ENCODE results near the gene PAX5. TPM values are rescaled to one million over a fixed set of nuclear protein-coding genes. Genes with fewer than 3 reads are reported as not detected.

Gene PAX5
- total RNA-seq, 1 donor from 2014 or later: not detected

DNA sequence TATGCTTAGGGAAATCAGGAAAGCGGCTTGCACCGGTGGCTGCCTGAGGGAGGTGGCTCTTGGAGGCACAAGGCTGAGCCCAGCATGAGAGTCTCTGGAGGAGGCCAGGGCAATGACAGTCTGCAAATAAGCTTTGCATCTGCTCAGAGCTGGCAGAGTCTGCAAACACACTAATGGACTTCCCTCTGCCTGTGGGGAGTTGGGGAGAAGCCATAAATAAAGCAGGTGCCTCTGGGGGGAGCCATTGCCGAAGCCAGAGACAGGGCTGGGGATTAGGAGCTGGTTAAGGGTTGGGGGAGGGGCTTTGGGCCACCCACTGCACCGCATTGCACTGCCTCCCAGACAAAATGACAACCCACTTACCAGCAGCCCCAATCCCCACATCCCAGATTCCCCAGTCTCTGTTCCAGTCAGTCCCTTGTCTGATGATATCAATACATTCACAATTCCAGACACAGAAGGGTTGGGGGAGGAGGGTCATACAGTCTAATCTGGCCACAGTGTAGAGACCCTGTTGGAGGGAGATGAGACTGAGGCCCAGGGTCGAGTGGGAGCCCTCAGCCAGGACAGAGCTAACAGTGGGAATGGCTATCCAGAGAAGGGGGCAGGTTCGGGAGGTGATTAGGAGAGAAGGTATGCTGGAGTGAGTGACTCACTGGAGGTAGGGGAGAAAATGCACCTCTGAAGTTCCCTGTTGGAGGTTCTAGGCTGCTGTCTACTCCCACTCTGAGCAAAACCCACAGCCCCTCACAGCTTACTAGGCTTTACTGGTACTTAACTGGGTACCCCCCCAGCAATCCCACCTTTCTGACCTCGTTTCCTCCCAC lies 53.7 kb downstream of the PAX5 start:
- H3K27ac ChIP-seq (ENCODE audit: low read depth, low read length): no peak overlapping the region
- no peak overlapping the region for H3K9ac ChIP-seq (ENCODE audit: low read depth in 1 of 3, low read length in 3 of 3)
- H3K4me1 ChIP-seq (ENCODE audit: control insufficient read depth in 3 of 3, insufficient read depth in 3 of 3, low read length in 3 of 3): no peaks in the 10 kb centered on the region
- H3K27me3 ChIP-seq (ENCODE audit: control insufficient read depth in 3 of 3, insufficient read depth in 3 of 3, low read length in 3 of 3): peaks cover 29 to 56% (median 46%) of the 10 kb centered on the region in 3 donors
- no peaks in the 10 kb centered on the region for H3K36me3 ChIP-seq (ENCODE audit: control insufficient read depth in 3 of 3, insufficient read depth in 3 of 3, low read length in 3 of 3)
- H3K4me3 ChIP-seq (ENCODE audit: low read length in 3 of 3): no peak overlapping the region
- H3K9me3 ChIP-seq (ENCODE audit: control insufficient read depth in 3 of 3, low read length in 3 of 3): no peaks in the 10 kb centered on the region

DNA sequence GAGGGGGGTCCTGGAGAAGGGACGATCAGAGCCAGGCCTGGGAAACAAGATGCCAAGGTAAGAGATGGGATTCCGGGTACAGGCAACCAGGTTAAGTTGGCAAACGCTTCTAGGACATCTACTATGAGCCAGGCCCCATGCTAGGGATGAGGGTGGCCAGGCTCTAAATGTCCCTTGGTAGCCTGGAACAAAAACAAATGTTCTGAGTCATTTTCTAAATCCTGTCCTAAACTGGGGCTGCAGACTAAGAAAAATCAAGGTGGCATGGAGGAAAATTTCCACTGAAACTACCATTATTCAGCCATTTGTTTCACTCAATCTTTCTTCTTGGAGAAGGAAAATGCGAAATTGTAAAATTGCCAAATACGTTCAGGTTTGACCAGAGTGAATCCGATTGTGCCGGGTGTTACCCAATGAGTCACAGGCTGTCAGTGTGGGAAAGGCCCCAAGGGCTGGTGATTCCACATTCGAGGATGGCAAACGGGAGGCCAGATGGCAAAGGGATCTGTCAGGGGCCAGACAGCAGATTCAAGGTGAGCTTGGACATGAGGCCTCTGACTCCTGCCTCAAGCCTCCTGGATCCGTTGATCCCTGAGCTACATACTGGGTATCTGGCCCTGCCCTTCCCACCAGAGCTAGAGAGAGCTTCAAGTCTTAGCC lies 57.6 kb downstream of the PAX5 start:
- H3K27me3 ChIP-seq (ENCODE audit: control insufficient read depth in 3 of 3, insufficient read depth in 3 of 3, low read length in 3 of 3): peaks cover 13 to 39% (median 30%) of the 10 kb centered on the region in 3 donors
- H3K4me1 ChIP-seq (ENCODE audit: control insufficient read depth in 3 of 3, insufficient read depth in 3 of 3, low read length in 3 of 3): no peaks in the 10 kb centered on the region
- H3K36me3 ChIP-seq (ENCODE audit: control insufficient read depth in 3 of 3, insufficient read depth in 3 of 3, low read length in 3 of 3): no peaks in the 10 kb centered on the region
- H3K9me3 ChIP-seq (ENCODE audit: control insufficient read depth in 3 of 3, low read length in 3 of 3): no peaks in the 10 kb centered on the region
- no peak overlapping the region for H3K4me3 ChIP-seq (ENCODE audit: low read length in 3 of 3)
- no peak overlapping the region for H3K27ac ChIP-seq (ENCODE audit: low read depth, low read length)
- H3K9ac ChIP-seq (ENCODE audit: low read depth in 1 of 3, low read length in 3 of 3): no peak overlapping the region

DNA sequence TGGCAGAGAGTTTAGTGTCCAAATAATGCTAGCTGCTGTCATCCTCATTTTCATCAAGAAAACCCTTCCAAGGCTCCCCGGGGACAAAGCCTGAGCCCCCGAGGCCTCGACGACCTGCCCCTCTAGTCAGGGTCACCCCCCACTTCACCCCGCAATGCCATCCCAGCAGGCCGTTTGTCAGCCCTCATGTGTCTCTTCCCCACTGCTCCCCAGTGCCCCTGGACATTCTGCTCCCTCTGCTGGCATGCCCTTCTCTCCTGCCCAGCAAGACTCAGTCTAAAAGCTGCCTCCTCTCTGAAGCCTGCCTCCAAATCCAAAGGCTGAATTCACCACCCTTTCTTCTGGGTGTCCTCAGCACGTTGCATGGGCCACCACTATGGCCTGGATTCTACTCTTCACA lies 59.3 kb downstream of the PAX5 start:
- Histone ChIP-seq H3K4me3 (ENCODE audit: low read length in 3 of 3) (no peak overlapping the region), H3K4me1 (ENCODE audit: control insufficient read depth in 3 of 3, insufficient read depth in 3 of 3, low read length in 3 of 3) (no peaks in the 10 kb centered on the region), H3K9me3 (ENCODE audit: control insufficient read depth in 3 of 3, low read length in 3 of 3) (no peaks in the 10 kb centered on the region), H3K9ac (ENCODE audit: low read depth in 1 of 3, low read length in 3 of 3) (no peak overlapping the region), H3K36me3 (ENCODE audit: control insufficient read depth in 3 of 3, insufficient read depth in 3 of 3, low read length in 3 of 3) (no peaks in the 10 kb centered on the region), H3K27ac (ENCODE audit: low read depth, low read length) (no peak overlapping the region), H3K27me3 (ENCODE audit: control insufficient read depth in 3 of 3, insufficient read depth in 3 of 3, low read length in 3 of 3) (peaks cover 3 to 25% (median 17%) of the 10 kb centered on the region in 3 donors)

DNA sequence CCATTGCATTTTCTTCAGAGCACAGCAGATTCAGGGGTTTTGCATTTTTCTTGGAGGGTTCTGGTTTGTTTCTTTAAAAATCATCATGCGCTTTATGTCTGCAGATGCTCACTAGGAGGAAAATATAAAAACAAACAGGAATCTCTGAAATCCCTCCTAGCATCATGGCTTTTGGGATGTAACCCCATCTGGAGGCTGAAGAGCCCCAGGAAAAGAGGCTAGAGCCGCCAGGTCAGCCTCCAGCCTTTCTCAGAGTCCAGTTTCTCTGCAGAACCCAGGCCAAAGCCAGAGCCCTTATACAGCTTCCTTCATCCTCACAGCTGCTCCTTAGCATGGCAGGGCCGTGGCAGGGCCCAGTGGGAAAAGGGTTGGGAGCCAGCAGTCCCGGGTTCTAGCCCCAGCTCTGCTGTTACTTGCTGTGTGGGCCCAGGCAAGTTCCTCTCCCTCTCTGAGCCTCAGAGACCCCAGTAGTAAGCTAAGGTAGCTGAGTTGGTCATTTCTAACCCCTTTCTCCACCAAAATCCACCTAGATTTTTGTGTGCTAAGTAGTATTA lies 62.1 kb downstream of the PAX5 start:
- peaks cover 0 to 17% (median 8%) of the 10 kb centered on the region in 3 donors for H3K27me3 ChIP-seq (ENCODE audit: control insufficient read depth in 3 of 3, insufficient read depth in 3 of 3, low read length in 3 of 3)
- H3K36me3 ChIP-seq (ENCODE audit: control insufficient read depth in 3 of 3, insufficient read depth in 3 of 3, low read length in 3 of 3): no peaks in the 10 kb centered on the region
- H3K4me3 ChIP-seq (ENCODE audit: low read length in 3 of 3): no peak overlapping the region
- no peak overlapping the region for H3K27ac ChIP-seq (ENCODE audit: low read depth, low read length)
- H3K9me3 ChIP-seq (ENCODE audit: control insufficient read depth in 3 of 3, low read length in 3 of 3): no peaks in the 10 kb centered on the region
- H3K4me1 ChIP-seq (ENCODE audit: control insufficient read depth in 3 of 3, insufficient read depth in 3 of 3, low read length in 3 of 3): no peaks in the 10 kb centered on the region
- no peak overlapping the region for H3K9ac ChIP-seq (ENCODE audit: low read depth in 1 of 3, low read length in 3 of 3)

DNA sequence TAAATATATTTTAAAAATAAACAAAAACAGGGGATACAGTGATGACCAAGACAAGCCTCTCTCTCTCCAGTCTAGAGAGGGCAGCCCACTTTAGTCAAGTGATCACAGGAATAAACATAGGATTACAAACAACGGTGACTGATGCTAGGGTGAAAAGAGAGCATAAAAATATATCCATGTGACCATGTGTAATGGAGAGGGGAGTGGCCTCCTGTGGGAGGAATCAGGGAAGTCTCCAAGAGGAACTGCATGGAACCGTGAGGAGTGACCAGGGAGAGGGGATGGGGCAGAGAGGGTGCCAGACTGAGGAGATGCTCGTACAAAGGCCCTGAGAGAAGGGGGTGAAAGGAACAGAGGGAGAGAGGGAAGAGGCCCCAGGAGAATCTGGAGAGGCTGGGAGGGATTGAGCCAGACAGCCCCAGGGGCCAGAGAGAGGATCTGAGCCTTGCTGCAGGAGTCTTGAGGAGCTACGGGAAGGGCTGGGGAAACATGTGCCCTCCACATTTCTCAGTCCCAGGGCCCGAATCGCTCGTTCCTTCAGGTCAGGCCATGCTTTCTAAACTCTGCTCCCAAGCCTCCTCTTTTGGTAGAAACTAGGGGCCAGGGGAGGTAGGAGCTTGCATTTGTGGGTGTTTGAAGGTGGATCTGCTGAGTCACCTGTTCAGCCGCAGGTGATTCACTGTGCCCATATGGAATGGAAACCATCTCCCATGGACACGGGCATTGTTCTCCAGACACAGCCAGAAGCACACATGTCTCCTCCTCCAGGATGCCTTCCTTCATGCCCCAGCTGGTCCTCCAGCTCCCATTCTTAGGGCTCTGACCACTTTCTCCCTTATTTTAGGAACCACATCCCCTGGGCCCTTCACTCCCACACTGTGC lies 63.8 kb downstream of the PAX5 start:
- no peaks in the 10 kb centered on the region for H3K9me3 ChIP-seq (ENCODE audit: control insufficient read depth in 3 of 3, low read length in 3 of 3)
- peaks cover 0 to 13% (median 5%) of the 10 kb centered on the region in 3 donors for H3K27me3 ChIP-seq (ENCODE audit: control insufficient read depth in 3 of 3, insufficient read depth in 3 of 3, low read length in 3 of 3)
- no peaks in the 10 kb centered on the region for H3K4me1 ChIP-seq (ENCODE audit: control insufficient read depth in 3 of 3, insufficient read depth in 3 of 3, low read length in 3 of 3)
- no peaks in the 10 kb centered on the region for H3K36me3 ChIP-seq (ENCODE audit: control insufficient read depth in 3 of 3, insufficient read depth in 3 of 3, low read length in 3 of 3)
- H3K9ac ChIP-seq (ENCODE audit: low read depth in 1 of 3, low read length in 3 of 3): no peak overlapping the region
- H3K4me3 ChIP-seq (ENCODE audit: low read length in 3 of 3): no peak overlapping the region
- no peak overlapping the region for H3K27ac ChIP-seq (ENCODE audit: low read depth, low read length)

DNA sequence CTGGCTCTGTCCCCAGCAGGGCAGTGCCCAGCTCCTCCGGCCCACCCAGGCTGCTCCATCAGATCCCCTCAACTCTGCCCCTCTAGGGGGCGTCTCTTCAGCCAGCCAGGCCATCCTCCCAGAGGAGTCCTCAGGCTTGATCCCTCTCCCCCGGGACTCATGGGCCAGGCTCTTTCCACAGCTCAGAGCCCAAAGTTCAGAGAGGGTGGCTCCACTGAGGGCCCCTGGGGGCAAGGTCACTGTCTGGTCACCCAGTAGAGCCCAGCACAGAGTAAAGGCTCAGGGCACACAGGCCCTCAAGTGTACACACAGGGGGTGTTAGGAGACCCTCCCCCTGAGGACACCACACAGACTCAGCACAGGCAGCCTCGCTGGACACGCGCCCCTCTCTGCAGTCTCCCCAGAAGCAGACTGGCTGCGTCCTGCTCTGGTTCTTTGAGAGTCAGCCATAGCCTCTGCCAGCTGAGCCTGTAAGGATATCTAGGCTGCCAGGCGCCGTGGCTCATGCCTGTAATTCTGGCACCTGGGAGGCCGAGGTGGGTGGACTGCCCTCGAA lies 64.8 kb downstream of the PAX5 start:
- Histone ChIP-seq H3K9me3 (ENCODE audit: control insufficient read depth in 3 of 3, low read length in 3 of 3) (no peaks in the 10 kb centered on the region), H3K36me3 (ENCODE audit: control insufficient read depth in 3 of 3, insufficient read depth in 3 of 3, low read length in 3 of 3) (no peaks in the 10 kb centered on the region), H3K9ac (ENCODE audit: low read depth in 1 of 3, low read length in 3 of 3) (no peak overlapping the region), H3K27me3 (ENCODE audit: control insufficient read depth in 3 of 3, insufficient read depth in 3 of 3, low read length in 3 of 3) (peaks cover 0 to 6% (median 0%) of the 10 kb centered on the region in 3 donors), H3K4me3 (ENCODE audit: low read length in 3 of 3) (no peak overlapping the region), H3K27ac (ENCODE audit: low read depth, low read length) (no peak overlapping the region), H3K4me1 (ENCODE audit: control insufficient read depth in 3 of 3, insufficient read depth in 3 of 3, low read length in 3 of 3) (no peaks in the 10 kb centered on the region)

DNA sequence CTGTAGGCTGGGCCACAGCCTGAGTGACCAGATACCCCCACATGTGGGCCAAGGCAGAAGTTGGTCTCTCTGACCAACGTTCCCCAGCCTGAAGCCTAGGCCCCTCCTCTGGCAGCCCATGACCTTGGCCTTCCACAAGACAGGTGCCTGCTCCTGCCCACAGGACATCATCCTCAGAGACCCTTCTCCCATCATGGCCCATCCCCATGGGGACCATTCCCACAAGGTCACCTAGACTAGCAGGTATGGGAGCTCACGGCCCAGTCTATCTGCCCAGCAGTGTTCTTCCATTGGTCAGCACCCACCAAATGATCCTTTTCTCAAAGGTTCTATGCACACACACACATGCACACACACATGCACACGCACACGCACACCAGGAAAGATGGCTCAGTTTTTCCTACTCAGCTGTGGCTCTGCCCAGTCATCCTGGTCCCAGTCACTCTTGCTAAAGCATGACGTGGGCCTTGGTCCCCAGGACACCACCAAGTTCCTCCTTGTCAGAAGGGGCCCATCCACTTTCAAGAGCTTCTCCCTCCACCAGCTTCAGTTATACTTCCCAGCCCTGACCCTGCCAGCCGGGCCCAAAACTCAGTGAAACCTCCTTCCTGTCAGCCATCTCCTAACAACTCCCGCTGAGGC lies 65.4 kb downstream of the PAX5 start:
- no peaks in the 10 kb centered on the region for H3K9me3 ChIP-seq (ENCODE audit: control insufficient read depth in 3 of 3, low read length in 3 of 3)
- no peak overlapping the region for H3K4me3 ChIP-seq (ENCODE audit: low read length in 3 of 3)
- no peaks in the 10 kb centered on the region for H3K4me1 ChIP-seq (ENCODE audit: control insufficient read depth in 3 of 3, insufficient read depth in 3 of 3, low read length in 3 of 3)
- no peak overlapping the region for H3K9ac ChIP-seq (ENCODE audit: low read depth in 1 of 3, low read length in 3 of 3)
- no peaks in the 10 kb centered on the region for H3K36me3 ChIP-seq (ENCODE audit: control insufficient read depth in 3 of 3, insufficient read depth in 3 of 3, low read length in 3 of 3)
- H3K27ac ChIP-seq (ENCODE audit: low read depth, low read length): no peak overlapping the region
- peaks cover 0 to 6% (median 0%) of the 10 kb centered on the region in 3 donors for H3K27me3 ChIP-seq (ENCODE audit: control insufficient read depth in 3 of 3, insufficient read depth in 3 of 3, low read length in 3 of 3)

DNA sequence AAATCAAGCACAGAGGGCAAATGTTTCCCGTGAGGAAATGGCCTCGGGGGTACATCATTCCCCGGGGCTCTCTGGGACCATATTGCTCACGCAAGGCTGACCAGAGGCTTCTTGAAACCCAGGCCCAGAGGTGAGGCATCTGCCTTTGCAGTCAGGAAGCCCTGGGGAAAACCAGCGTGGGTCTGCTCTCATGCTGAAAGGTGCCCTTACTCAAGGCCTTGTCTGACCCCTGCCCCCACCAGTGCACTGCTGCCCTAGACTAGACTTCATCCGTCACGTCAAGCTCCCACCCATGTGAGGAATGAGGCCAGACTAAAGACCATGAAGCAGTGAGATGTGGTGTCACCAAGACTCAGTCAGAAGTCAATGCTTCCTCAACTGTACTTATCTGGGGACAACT lies 66.1 kb downstream of the PAX5 start:
- no peaks in the 10 kb centered on the region for H3K36me3 ChIP-seq (ENCODE audit: control insufficient read depth in 3 of 3, insufficient read depth in 3 of 3, low read length in 3 of 3)
- H3K4me1 ChIP-seq (ENCODE audit: control insufficient read depth in 3 of 3, insufficient read depth in 3 of 3, low read length in 3 of 3): no peaks in the 10 kb centered on the region
- no peak overlapping the region for H3K9ac ChIP-seq (ENCODE audit: low read depth in 1 of 3, low read length in 3 of 3)
- no peaks in the 10 kb centered on the region for H3K9me3 ChIP-seq (ENCODE audit: control insufficient read depth in 3 of 3, low read length in 3 of 3)
- no peak overlapping the region for H3K4me3 ChIP-seq (ENCODE audit: low read length in 3 of 3)
- H3K27me3 ChIP-seq (ENCODE audit: control insufficient read depth in 3 of 3, insufficient read depth in 3 of 3, low read length in 3 of 3): peaks cover 0 to 6% (median 0%) of the 10 kb centered on the region in 3 donors
- no peak overlapping the region for H3K27ac ChIP-seq (ENCODE audit: low read depth, low read length)
